ENCODE results near the gene RGS9BP.

GRCh38 chr19:32658527-32658926 lies 17.1 kb upstream of the RGS9BP start:
- TF ChIP-seq EZH2phosphoT487 (IDR thresholded peaks at IDR 0.05; ENCODE audit: low read depth, severe bottlenecking, unreplicated experiment): no peak
- TF ChIP-seq CTCF (IDR thresholded peaks at IDR 0.05; ENCODE audit: poor library complexity): no peak
- no peak for TF ChIP-seq EZH2 (IDR thresholded peaks at IDR 0.05; ENCODE audit: borderline replicate concordance)
